ENCODE measurements around the gene NENF.
A peak's percentile ranks its signal among the peaks of the same experiment; 100 is the strongest.

Gene NENF

DNA sequence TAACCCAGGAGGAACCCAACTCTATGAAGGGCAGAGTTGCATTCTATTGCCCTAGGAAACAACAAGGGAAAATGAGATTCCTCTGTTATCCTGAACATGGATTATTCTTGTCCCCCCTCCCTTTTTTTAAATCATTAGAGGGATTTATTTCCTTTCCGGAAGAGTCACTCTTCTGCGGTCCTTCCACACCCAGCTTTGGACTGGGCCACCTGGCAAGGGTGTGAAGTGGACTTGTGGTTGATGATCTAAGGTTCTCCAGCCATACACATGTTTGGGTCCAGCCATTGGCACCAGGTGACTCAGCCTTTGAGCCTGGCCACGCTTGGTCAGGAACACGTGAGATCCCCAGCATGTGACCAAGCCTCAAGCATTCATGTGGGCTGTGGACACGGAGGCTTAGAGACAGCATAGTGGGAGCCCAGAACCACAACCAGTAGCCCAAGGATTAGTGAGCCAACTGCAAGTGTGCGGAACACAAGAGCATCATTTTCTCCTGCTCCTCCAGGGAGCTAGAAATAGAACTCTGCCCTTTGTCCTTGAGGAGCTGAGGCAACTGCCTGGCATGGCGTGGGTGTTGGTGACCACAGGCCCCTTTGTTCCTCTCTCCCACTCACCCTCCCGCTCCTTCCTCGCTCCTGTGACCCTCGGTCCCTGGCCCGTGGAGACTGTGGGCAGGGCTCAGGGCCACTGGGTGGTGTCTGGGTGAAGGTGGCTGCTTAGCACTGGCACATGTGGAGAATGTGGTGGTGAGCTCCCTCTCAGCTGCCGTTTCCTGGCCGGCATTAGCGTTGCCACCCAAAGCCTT is 50.1 kb downstream of the NENF start:
- no peak for DNase-seq

DNA sequence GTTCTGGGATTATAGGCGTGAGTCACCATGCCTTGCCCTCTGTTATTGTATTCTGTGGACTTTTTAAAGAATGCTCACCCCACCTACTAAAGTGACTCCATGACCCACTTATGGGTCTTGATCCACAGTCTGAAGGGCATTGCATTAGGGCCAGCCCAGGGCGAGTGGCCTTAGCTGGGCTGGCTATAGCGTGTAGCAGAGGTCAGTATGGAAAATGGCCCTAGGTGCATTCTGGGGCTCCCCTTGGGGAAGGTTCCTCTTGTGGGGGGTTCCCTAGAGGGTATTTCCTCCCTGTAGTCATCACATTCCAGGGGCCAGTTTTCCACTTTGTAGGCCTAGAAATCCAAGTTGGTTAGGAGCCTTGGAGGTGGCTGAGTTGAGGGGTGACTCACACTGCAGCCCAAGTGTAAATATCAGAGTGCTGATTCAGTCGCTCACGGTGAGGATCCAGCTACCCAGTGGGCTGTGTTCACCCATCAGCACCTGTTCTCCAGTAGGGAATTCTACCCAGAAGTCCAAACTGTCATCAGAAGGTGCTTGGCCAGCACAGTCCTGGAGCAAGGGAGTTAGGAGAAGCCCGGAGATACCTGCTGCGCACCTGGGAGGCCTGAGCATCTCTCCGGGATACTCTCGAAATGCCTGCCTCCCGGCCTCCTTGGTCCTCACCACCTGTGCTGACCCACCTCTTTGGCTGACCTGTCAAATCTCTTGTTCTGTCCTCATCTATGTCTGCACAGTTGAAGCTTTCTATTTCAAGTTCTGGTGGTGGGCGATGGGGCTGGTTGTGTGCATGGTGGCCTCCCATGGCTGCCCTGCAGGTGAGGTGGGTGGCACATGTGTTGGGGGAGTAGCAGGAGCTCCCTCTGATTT is 52.2 kb downstream of the NENF start:
- DNase-seq = no peak

DNA sequence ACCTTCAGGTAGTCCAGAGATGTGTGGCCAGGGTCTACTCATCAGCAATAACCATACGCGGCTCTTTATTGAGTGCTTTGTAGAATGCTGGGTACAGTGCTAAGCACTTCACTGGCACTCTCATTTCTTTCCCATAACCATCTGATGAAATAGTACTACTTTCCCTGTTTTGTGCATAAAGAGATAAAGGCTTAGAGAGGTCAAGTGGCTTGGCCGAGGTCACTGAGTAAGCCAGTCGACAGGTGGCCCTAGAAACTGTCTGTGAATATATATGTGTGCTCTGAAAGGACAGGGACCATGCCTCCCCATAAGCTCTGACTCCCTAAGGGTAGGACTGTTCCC is 52.8 kb downstream of the NENF start:
- no peak for DNase-seq

DNA sequence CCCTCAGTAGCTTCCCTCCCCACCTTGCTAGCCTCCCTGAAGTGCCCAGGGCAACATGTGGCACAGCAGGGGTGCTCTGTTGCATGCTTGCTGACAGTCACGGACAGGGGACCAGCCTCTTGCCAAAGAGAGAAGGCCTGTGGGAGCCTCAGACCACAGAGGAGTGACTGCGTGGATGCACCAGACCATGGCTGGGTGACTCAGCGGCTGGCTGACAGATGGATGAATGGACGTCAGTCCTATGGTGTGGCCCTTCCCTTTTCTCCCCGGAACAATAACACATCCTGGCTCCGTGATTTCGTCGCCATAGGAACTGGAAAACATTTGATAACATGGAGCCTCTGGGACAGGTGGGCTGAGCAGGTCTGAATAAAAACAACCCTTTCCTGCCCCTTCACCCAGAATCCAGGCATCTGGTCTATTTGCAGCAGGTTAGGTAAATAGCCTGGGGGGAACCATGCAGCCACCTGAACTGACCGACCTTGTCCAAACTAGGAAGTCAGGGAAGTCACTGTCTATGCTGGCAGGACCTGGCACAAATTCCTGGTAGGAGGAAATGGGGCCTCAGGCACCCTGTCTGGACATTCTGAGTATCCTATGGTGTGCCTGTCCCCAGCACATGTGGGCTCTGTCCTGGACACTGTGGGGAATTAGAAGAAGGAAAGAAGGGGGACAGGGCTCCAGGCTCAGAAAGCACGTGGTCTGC is 53.3 kb downstream of the NENF start:
- DNase-seq = no peak

DNA sequence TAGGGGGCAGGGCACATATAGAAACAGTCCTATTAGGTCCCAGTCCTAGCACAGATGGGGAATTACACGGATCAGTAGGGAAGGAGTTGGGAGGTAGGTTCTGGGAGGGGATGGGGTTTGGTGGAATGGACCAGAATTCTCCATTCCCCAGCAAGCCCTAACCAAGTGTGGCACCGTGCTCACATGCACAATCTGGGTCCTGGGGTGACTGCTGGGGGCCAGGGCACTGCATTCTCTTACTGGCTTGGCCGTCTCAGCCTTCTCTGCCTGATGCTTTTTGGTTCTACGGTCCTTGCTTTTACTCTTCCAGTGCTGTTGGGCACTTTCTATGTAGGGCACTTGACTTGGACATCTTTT is 53.9 kb downstream of the NENF start:
- DNase-seq = no peak

DNA sequence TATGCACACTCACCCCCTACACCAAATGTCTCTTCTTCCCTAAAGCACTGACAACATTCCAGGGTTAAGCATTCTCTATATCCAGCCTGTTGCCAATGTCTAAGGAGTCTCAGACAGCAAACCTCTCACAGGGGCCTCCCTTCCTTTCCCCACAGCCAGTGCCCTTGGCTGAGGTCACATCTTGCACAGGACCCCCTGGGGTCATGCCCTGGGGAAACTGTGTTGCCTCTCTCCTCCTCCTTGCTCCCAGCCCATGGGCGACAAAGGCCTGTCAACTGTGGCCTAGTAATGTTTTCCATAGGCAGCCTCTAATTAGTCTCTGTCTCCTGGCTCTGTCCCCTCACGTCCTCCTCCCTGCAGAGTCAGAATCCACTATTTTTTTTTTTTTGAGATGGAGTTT is 54.6 kb downstream of the NENF start:
- no peak for DNase-seq

DNA sequence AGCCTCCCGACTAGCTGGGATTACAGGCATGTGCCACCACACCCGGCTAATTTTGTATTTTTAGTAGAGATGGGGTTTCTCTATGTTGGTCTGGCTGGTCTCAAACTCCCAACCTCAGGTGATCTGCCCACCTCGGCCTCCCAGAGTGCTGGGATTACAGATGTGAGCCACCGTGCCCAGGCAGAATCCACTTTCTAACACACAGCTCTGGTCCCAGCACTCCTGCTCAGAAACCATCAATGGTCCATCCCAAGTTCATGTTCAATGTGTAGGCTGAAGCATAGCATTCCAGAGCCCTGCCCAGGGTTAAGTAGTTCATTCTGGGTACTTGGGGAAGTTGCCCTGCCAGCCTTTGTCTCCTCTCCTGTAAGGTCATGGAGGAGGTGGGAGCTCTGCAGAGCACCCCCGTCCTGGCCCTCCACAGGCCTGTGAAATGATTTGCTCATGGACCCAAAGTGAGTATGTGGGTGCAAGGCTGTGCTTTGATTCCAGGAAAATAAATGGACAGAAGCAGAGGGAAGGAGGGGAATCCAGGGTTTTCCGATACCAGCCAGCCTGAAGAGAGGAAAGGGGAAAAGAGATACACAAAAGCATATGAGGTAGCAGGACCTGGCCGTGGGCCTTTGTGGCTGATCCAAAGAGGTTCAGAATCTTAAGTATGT is 55.2 kb downstream of the NENF start:
- DNase-seq = no peak

DNA sequence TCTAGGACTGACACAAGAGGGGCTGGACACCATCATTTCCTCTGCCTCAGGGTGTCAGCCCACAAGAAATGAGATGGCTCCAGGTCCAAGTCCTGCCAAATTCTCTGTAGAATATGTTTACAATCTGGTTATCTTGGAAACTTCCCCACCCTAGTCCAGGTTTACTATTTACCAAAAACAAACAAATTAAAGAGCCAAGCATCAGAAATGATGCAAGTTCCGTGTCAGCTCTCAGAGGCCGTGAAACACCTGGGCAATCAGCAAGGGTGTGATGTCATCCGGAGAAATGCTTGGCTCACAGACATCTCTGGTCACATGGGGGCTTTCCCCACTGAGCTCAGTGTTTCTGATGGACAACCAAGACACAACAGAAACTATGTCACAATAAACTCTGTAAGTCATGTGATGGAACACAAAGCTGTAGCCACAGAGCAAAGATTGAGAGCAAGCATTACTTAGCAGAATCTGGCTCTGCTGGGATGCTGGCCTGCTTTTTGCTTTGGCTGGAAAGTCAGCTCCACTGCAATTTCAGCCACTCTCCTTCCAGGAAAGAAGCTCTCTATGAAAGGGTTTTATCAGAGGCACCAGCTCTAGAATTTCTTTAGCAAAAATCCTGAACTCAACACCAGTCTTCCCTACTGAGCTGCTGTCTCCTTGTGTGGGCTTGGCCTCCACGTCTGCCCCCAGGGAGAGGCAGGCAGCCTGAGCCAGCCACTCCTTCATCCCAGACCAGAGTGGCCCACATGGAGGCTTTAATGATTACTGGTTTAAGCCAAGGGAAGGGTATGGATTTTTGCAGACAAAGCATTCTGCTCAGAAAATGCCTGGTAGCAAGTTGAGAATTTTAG is 55.9 kb downstream of the NENF start:
- peak; percentile 40 for DNase-seq

DNA sequence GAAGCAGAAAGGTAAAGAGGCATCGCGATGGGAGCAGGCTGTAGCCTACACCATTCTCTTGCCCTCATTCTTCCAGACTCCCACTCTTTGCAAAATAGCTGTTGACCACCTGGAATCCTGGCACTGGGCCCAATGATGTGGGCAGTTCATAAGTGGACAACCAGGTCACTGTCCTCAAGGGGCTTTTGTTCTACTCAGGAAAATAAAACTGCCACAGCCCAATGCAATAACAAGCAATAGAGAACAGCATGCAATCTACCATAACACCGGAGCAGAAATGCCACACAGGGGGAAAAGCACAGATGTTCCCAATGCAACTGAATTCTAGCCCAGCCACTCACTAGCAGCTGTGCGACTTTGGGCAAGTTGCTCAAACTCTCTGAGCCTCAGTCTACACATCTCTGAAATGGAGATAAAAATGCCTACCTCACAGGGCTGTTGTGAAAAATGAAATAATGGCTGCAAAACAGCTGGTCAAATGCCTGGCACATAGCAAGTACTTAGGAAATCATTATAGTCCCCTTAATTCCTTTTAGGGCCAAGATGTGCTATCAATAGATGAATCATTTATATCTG is 56.7 kb downstream of the NENF start:
- no peak for DNase-seq

DNA sequence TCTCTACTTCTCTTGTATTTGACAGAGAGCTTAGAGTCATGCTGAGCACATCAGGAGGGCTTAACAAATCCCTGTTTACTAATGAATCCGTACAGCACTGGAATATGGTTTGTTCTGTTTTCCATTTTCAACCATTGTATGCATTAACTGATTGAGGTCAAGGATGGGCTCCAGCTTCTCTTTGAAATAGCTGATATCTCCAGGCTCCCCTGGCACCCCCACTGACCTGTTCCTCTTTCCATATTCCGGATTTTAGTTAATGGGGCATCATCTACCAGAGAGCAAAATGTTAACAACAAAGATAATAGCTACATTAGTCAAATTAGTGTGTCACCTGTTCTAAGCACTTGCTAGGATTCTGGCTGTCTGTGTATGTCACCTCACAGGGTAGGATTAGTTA is 57.6 kb downstream of the NENF start:
- DNase-seq = no peak

DNA sequence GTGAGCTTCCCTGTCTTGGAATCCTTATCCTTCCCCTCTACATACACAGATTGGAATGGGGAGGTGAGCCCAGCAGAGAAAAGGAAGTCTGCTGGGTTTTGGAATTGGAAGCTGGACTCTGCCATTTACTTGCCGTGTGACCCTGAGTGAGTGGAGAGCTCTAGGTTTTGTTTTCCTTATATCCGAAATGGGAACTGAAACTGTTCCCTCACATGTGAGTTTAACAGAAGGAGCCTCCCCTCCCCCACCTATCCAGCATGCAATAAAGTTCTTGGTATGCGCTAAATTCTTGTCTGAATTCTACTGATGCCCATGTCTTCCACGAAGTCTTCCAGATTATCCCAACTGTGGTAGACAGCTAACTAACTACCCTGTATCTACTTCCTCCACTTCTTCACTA is 58.7 kb downstream of the NENF start:
- no peak for DNase-seq

Data from retina (tissue), 1 donor.